GM18505 (cell line): ENCODE results near the gene ARCN1.

Source experiments
- ATAC-seq: cut with Tn5 transposase; IDR thresholded peaks from one replicate; pipeline ENCODE4 v1.9.1; 2021; ENCODE audit not compliant: unreplicated experiment
- POLR2A ChIP-seq: IDR thresholded peaks from 4 replicates; pipeline ENCODE4 v1.6.1; 2011; ENCODE audit warnings: borderline replicate concordance; ENCODE audit not compliant: insufficient read depth, insufficient read length; ENCODE audit errors: extremely low read depth

ARCN1 gene

GRCh38 chr11:118628031-118628430 is 55.8 kb downstream of the ARCN1 start:
- no peak for ATAC-seq
- no peak for TF ChIP-seq POLR2A

DNA sequence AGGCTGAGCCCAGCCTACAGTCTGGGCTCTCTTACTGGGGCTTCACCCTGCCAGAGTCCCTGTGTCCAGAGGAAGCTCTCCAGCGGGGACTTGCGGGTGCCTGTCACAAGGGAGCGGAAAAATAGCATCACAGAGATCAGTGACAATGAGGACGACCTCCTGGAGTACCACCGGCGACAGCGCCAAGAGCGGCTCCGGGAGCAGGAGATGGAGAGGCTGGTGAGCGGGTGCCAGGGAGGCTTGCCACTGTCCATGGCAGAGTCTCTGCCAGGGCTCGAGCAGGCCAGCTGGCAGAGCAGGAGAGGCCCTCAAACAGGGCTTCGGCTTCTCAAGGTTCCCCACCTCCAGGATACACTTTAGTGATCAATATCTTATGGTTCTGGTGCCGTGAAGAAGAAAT is 56.2 kb downstream of the ARCN1 start:
- no peak for TF ChIP-seq POLR2A
- no peak for ATAC-seq

- no peak for ATAC-seq
- no peak for TF ChIP-seq POLR2A
These were observed 56.8 kb downstream of the ARCN1 start for GRCh38 chr11:118628861-118629549.

- no peak for TF ChIP-seq POLR2A
- ATAC-seq = no peak
These were observed 57.8 kb downstream of the ARCN1 start for GRCh38 chr11:118629761-118630661.

- no peak for ATAC-seq
- TF ChIP-seq POLR2A = no peak
These were observed 59.1 kb downstream of the ARCN1 start for GRCh38 chr11:118631142-118631909.

- ATAC-seq = no peak
- no peak for TF ChIP-seq POLR2A
These were observed 60.5 kb downstream of the ARCN1 start for GRCh38 chr11:118632577-118633318.

DNA sequence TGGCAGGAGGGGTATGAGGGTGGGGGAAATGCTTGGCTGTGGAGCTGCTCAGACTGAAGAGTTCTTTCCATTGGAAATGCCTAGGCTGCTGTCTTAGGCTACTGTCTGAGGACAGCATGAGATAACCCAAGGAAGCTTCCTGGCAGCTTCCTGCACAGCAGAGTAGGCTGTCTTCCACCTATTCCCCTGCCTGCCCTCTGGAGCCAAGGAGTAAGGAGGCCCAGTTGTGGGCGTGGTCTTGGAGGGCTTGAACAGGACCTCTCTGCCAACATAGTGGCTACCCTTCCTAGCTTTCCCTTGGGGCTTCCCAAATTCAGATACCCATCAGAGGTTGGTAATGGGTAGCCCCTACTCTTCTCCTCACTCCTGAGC is 61.1 kb downstream of the ARCN1 start:
- TF ChIP-seq POLR2A = no peak
- no peak for ATAC-seq

GRCh38 chr11:118633979-118634378 is 61.8 kb downstream of the ARCN1 start:
- no peak for TF ChIP-seq POLR2A
- ATAC-seq = no peak

GRCh38 chr11:118634431-118635236 is 62.4 kb downstream of the ARCN1 start:
- no peak for TF ChIP-seq POLR2A
- no peak for ATAC-seq

- no peak for TF ChIP-seq POLR2A
These were observed 63.0 kb downstream of the ARCN1 start for GRCh38 chr11:118635237-118635591.

GRCh38 chr11:118635642-118636041 is 63.4 kb downstream of the ARCN1 start:
- ATAC-seq = no peak
- TF ChIP-seq POLR2A = no peak

More at GRCh38 chr11:118635237-118635591, 63.0 kb downstream of the ARCN1 start:
- ATAC-seq = no peak
